ENCODE results near the gene KLF12. TPM values are rescaled to one million over a fixed set of nuclear protein-coding genes. Genes with fewer than 3 reads are reported as not detected.
A peak's percentile ranks its signal among the peaks of the same experiment; 100 is the strongest.

KLF12 gene
- total RNA-seq, 4 donors from 2014 or later: 2.3 to 57.7 (median 13.2) TPM

GRCh38 chr13:74158571-74159352 is 24.6 kb upstream of the KLF12 start:
- DNase-seq: no peak
- H3K4me3 ChIP-seq: no peak overlapping the region
- no peaks in the 10 kb centered on the region for H3K27me3 ChIP-seq
- intact Hi-C loops (cut with DNase I; ENCODE audit: low total_unique reads): no loop called here
- no peak overlapping the region for H3K27ac ChIP-seq
- no peaks in the 10 kb centered on the region for H3K36me3 ChIP-seq
- no peaks in the 10 kb centered on the region for H3K9me3 ChIP-seq
- TF ChIP-seq CTCF (IDR thresholded peaks at IDR 0.05) (no peak), POLR2A (IDR thresholded peaks at IDR 0.05) (no peak)
- no peaks in the 10 kb centered on the region for H3K4me1 ChIP-seq

- Histone ChIP-seq H3K9me3 (no peaks in the 10 kb centered on the region), H3K36me3 (no peaks in the 10 kb centered on the region), H3K27ac (no peak overlapping the region), H3K27me3 (no peaks in the 10 kb centered on the region), H3K4me3 (no peak overlapping the region), H3K4me1 (no peaks in the 10 kb centered on the region)
- intact Hi-C loops (cut with DNase I; ENCODE audit: low total_unique reads): no loop called here
- peak in 1 of 2 donors; percentile 17 for DNase-seq
- no peak for TF ChIP-seq POLR2A (IDR thresholded peaks at IDR 0.05)
- no peak for TF ChIP-seq CTCF (IDR thresholded peaks at IDR 0.05)
These were observed 23.8 kb upstream of the KLF12 start for GRCh38 chr13:74158028-74158427.

DNA sequence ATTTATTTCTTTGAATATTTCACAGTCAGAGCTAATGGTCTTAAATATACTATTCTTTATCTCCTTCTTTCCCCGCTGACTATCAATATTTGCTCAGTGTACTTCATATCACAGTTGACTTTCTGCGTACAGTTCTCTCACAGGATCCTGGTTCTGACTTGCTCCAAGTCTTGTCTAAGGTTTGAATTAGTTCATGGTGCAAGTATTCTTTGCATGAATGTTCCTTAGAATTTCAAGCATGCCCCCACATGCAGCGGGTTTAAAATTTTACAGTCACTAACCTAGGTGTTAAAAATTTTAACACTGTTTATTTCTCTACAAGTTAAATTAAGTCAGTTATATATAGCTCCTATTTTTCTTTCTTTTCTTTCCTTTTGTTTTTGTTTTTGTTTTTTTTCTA is 20.8 kb upstream of the KLF12 start:
- H3K27ac ChIP-seq: no peak overlapping the region
- TF ChIP-seq CTCF (IDR thresholded peaks at IDR 0.05): no peak
- no peak for TF ChIP-seq POLR2A (IDR thresholded peaks at IDR 0.05)
- intact Hi-C loops (cut with DNase I; ENCODE audit: low total_unique reads): no loop called here
- H3K4me1 ChIP-seq: no peaks in the 10 kb centered on the region
- no peaks in the 10 kb centered on the region for H3K27me3 ChIP-seq
- H3K4me3 ChIP-seq: no peak overlapping the region
- no peak for DNase-seq
- H3K36me3 ChIP-seq: no peaks in the 10 kb centered on the region
- H3K9me3 ChIP-seq: no peaks in the 10 kb centered on the region

DNA sequence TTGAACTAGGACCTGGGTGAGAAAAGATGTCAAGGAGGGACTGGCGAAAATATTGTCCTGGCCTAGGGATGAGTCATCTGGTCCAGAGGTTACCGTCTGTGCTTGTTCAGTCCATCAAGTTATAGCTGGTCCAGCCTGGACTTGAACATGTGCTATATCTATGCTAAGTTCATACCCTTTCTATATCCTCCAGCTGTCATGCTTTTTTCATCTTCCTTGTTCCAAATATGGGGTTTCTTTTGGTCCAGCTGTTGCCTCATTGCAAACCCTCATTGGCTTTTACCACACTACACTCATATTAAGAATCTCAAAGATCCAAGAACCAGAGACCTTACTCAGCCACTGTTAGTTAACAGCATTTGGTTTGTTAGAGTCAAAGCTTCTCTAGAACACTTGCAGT is 19.1 kb upstream of the KLF12 start:
- Histone ChIP-seq H3K36me3 (no peaks in the 10 kb centered on the region), H3K27ac (no peak overlapping the region)

More for the DNA sequence above, 19.1 kb upstream of the KLF12 start:
- intact Hi-C loops (cut with DNase I; ENCODE audit: low total_unique reads): no loop called here
- Histone ChIP-seq H3K4me3 (no peak overlapping the region), H3K9me3 (no peaks in the 10 kb centered on the region), H3K27me3 (no peaks in the 10 kb centered on the region), H3K4me1 (no peaks in the 10 kb centered on the region)
- no peak for TF ChIP-seq POLR2A (IDR thresholded peaks at IDR 0.05)
- no peak for TF ChIP-seq CTCF (IDR thresholded peaks at IDR 0.05)
- DNase-seq: no peak
